ENCODE results near the gene ETV3.

DNA sequence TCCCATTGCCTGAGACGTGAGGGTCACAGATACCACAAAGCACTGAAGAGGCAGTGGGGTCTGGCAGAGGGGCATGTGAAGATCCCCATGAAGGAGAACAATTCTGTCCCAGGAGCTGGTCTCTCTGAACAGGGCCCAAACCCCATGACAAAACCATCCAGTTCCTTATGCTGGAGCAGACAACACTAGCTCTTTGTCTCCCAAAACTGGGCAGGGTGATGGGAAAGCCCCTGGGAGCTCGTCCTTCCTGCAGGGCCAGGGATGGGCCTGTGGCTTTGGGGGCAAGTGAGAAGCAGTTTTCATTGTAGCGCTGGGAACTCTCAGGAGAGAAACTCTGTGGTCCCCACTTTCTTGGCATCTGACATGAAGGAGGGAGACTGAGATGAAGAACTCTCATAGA lies 47.4 kb downstream of the ETV3 start:
- no peak for TF ChIP-seq POLR2A (IDR thresholded peaks at IDR 0.05; ENCODE audit: low read depth, low read length)
- TF ChIP-seq, protein P1, sequence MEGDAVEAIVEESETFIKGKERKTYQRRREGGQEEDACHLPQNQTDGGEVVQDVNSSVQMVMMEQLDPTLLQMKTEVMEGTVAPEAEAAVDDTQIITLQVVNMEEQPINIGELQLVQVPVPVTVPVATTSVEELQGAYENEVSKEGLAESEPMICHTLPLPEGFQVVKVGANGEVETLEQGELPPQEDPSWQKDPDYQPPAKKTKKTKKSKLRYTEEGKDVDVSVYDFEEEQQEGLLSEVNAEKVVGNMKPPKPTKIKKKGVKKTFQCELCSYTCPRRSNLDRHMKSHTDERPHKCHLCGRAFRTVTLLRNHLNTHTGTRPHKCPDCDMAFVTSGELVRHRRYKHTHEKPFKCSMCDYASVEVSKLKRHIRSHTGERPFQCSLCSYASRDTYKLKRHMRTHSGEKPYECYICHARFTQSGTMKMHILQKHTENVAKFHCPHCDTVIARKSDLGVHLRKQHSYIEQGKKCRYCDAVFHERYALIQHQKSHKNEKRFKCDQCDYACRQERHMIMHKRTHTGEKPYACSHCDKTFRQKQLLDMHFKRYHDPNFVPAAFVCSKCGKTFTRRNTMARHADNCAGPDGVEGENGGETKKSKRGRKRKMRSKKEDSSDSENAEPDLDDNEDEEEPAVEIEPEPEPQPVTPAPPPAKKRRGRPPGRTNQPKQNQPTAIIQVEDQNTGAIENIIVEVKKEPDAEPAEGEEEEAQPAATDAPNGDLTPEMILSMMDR (conservative IDR thresholded peaks at IDR 0.05; ENCODE audit: low read depth, low read length) = no peak
- TF ChIP-seq BHLHE40 (IDR thresholded peaks at IDR 0.05; ENCODE audit: low read depth, low read length) = no peak
- no peak for TF ChIP-seq RAD21 (IDR thresholded peaks at IDR 0.05; ENCODE audit: low read length)
- TF ChIP-seq, protein P2, sequence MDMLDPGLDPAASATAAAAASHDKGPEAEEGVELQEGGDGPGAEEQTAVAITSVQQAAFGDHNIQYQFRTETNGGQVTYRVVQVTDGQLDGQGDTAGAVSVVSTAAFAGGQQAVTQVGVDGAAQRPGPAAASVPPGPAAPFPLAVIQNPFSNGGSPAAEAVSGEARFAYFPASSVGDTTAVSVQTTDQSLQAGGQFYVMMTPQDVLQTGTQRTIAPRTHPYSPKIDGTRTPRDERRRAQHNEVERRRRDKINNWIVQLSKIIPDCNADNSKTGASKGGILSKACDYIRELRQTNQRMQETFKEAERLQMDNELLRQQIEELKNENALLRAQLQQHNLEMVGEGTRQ (IDR thresholded peaks at IDR 0.05; ENCODE audit: low read depth, low read length) = no peak
- TF ChIP-seq FOS (IDR thresholded peaks at IDR 0.05; ENCODE audit: low read depth, low read length) = no peak
- no peak for TF ChIP-seq MAZ (IDR thresholded peaks at IDR 0.05; ENCODE audit: borderline replicate concordance, low read depth, low read length)
